ENCODE measurements around the gene SCN2A. TPM values are rescaled to one million over a fixed set of nuclear protein-coding genes. Genes with fewer than 3 reads are reported as not detected.
"Not testable (repeated sequence)": the region's sequence is repeated elsewhere in the genome, so short reads cannot be mapped to it uniquely, and the experiment has no call there.

The SCN2A gene
- total and polyA plus RNA-seq, 5 donors from 2014 or later: not detected

GRCh38 chr2:165260347-165260746 lies 21.1 kb downstream of the SCN2A start:
- not testable (repeated sequence) for H3K27ac Mint-ChIP-seq; ATAC-seq (ENCODE audit: low read depth in 2 of 2); H3K36me3 Mint-ChIP-seq; H3K27me3 Mint-ChIP-seq; H3K4me1 Mint-ChIP-seq; H3K4me3 ChIP-seq (ENCODE audit: low read depth, low read length); H3K4me1 ChIP-seq (ENCODE audit: control insufficient read depth, insufficient read depth, low read length, poor library complexity, severe bottlenecking); H3K9me3 Mint-ChIP-seq; H3K27ac ChIP-seq (ENCODE audit: insufficient read depth, low read length, poor library complexity, severe bottlenecking); H3K27me3 ChIP-seq (ENCODE audit: control insufficient read depth, insufficient read depth, low read length); H3K36me3 ChIP-seq (ENCODE audit: control insufficient read depth, insufficient read depth, low read length); DNase-seq; H3K9me3 ChIP-seq (ENCODE audit: control insufficient read depth in 2 of 2, low read length in 2 of 2); H3K4me3 Mint-ChIP-seq

- H3K9me3 ChIP-seq (ENCODE audit: control insufficient read depth in 2 of 2, low read length in 2 of 2): no peaks in the 10 kb centered on the region
- Mint-ChIP-seq H3K27ac (no peak overlapping the region), H3K36me3 (no peaks in the 10 kb centered on the region), H3K9me3 (no peaks in the 10 kb centered on the region), H3K4me3 (no peak overlapping the region), H3K4me1 (peaks cover 0 to 2% (median 0%) of the 10 kb centered on the region in 4 donors), H3K27me3 (no peaks in the 10 kb centered on the region)
- no peak overlapping the region for H3K27ac ChIP-seq (ENCODE audit: insufficient read depth, low read length, poor library complexity, severe bottlenecking)
- no peak for ATAC-seq (ENCODE audit: low read depth in 2 of 2)
- no peak overlapping the region for H3K4me3 ChIP-seq (ENCODE audit: low read depth, low read length)
- no peaks in the 10 kb centered on the region for H3K36me3 ChIP-seq (ENCODE audit: control insufficient read depth, insufficient read depth, low read length)
- no peaks in the 10 kb centered on the region for H3K4me1 ChIP-seq (ENCODE audit: control insufficient read depth, insufficient read depth, low read length, poor library complexity, severe bottlenecking)
- no peaks in the 10 kb centered on the region for H3K27me3 ChIP-seq (ENCODE audit: control insufficient read depth, insufficient read depth, low read length)
- DNase-seq: no peak
Measured at GRCh38 chr2:165268754-165269153, 29.5 kb downstream of the SCN2A start.

GRCh38 chr2:165273176-165273575 lies 34.0 kb downstream of the SCN2A start:
- Mint-ChIP-seq H3K27me3 (no peaks in the 10 kb centered on the region), H3K36me3 (no peaks in the 10 kb centered on the region), H3K27ac (no peak overlapping the region), H3K4me1 (peaks cover 0 to 9% (median 4%) of the 10 kb centered on the region in 4 donors), H3K9me3 (peaks cover 0 to 1% (median 0%) of the 10 kb centered on the region in 7 donors), H3K4me3 (no peak overlapping the region)
- DNase-seq (no peak), ATAC-seq (ENCODE audit: low read depth in 2 of 2) (no peak)
- H3K9me3 ChIP-seq (ENCODE audit: control insufficient read depth in 2 of 2, low read length in 2 of 2): no peaks in the 10 kb centered on the region
- H3K27me3 ChIP-seq (ENCODE audit: control insufficient read depth, insufficient read depth, low read length): no peaks in the 10 kb centered on the region
- H3K27ac ChIP-seq (ENCODE audit: insufficient read depth, low read length, poor library complexity, severe bottlenecking): no peak overlapping the region
- no peak overlapping the region for H3K4me3 ChIP-seq (ENCODE audit: low read depth, low read length)
- no peaks in the 10 kb centered on the region for H3K4me1 ChIP-seq (ENCODE audit: control insufficient read depth, insufficient read depth, low read length, poor library complexity, severe bottlenecking)
- H3K36me3 ChIP-seq (ENCODE audit: control insufficient read depth, insufficient read depth, low read length): no peaks in the 10 kb centered on the region

GRCh38 chr2:165274698-165275097 lies 35.5 kb downstream of the SCN2A start:
- H3K4me1 Mint-ChIP-seq: peaks cover 0 to 9% (median 5%) of the 10 kb centered on the region in 4 donors
- H3K9me3 Mint-ChIP-seq: peaks cover 0 to 1% (median 0%) of the 10 kb centered on the region in 7 donors
- ATAC-seq (ENCODE audit: low read depth in 2 of 2) (no peak), DNase-seq (no peak)
- no peak overlapping the region for H3K4me3 Mint-ChIP-seq
- H3K4me3 ChIP-seq (ENCODE audit: low read depth, low read length): no peak overlapping the region
- no peak overlapping the region for H3K27ac Mint-ChIP-seq
- no peaks in the 10 kb centered on the region for H3K36me3 ChIP-seq (ENCODE audit: control insufficient read depth, insufficient read depth, low read length)
- no peak overlapping the region for H3K27ac ChIP-seq (ENCODE audit: insufficient read depth, low read length, poor library complexity, severe bottlenecking)
- H3K27me3 Mint-ChIP-seq: no peaks in the 10 kb centered on the region
- no peaks in the 10 kb centered on the region for H3K4me1 ChIP-seq (ENCODE audit: control insufficient read depth, insufficient read depth, low read length, poor library complexity, severe bottlenecking)
- H3K27me3 ChIP-seq (ENCODE audit: control insufficient read depth, insufficient read depth, low read length): no peaks in the 10 kb centered on the region
- no peaks in the 10 kb centered on the region for H3K9me3 ChIP-seq (ENCODE audit: control insufficient read depth in 2 of 2, low read length in 2 of 2)
- H3K36me3 Mint-ChIP-seq: no peaks in the 10 kb centered on the region

- no peaks in the 10 kb centered on the region for H3K36me3 ChIP-seq (ENCODE audit: control insufficient read depth, insufficient read depth, low read length)
- no peaks in the 10 kb centered on the region for H3K36me3 Mint-ChIP-seq
- peaks cover 0 to 1% (median 0%) of the 10 kb centered on the region in 7 donors for H3K9me3 Mint-ChIP-seq
- no peaks in the 10 kb centered on the region for H3K27me3 Mint-ChIP-seq
- H3K4me1 ChIP-seq (ENCODE audit: control insufficient read depth, insufficient read depth, low read length, poor library complexity, severe bottlenecking): no peaks in the 10 kb centered on the region
- no peak for ATAC-seq (ENCODE audit: low read depth in 2 of 2)
- DNase-seq: no peak
- H3K4me3 Mint-ChIP-seq: no peak overlapping the region
- H3K4me3 ChIP-seq (ENCODE audit: low read depth, low read length): no peak overlapping the region
- H3K27me3 ChIP-seq (ENCODE audit: control insufficient read depth, insufficient read depth, low read length): no peaks in the 10 kb centered on the region
- H3K27ac Mint-ChIP-seq: no peak overlapping the region
- H3K9me3 ChIP-seq (ENCODE audit: control insufficient read depth in 2 of 2, low read length in 2 of 2): no peaks in the 10 kb centered on the region
- peaks cover 0 to 9% (median 5%) of the 10 kb centered on the region in 4 donors for H3K4me1 Mint-ChIP-seq
- no peak overlapping the region for H3K27ac ChIP-seq (ENCODE audit: insufficient read depth, low read length, poor library complexity, severe bottlenecking)
Measured at GRCh38 chr2:165275932-165276331, 36.7 kb downstream of the SCN2A start.

- Mint-ChIP-seq H3K4me1 (peaks cover 0 to 9% (median 5%) of the 10 kb centered on the region in 4 donors), H3K27ac (no peak overlapping the region), H3K4me3 (no peak overlapping the region), H3K9me3 (peaks cover 0 to 1% (median 0%) of the 10 kb centered on the region in 7 donors), H3K27me3 (no peaks in the 10 kb centered on the region), H3K36me3 (no peaks in the 10 kb centered on the region)
- ATAC-seq (ENCODE audit: low read depth in 2 of 2): no peak
- no peak overlapping the region for H3K27ac ChIP-seq (ENCODE audit: insufficient read depth, low read length, poor library complexity, severe bottlenecking)
- H3K4me3 ChIP-seq (ENCODE audit: low read depth, low read length): no peak overlapping the region
- no peaks in the 10 kb centered on the region for H3K36me3 ChIP-seq (ENCODE audit: control insufficient read depth, insufficient read depth, low read length)
- H3K4me1 ChIP-seq (ENCODE audit: control insufficient read depth, insufficient read depth, low read length, poor library complexity, severe bottlenecking): no peaks in the 10 kb centered on the region
- no peaks in the 10 kb centered on the region for H3K9me3 ChIP-seq (ENCODE audit: control insufficient read depth in 2 of 2, low read length in 2 of 2)
- no peaks in the 10 kb centered on the region for H3K27me3 ChIP-seq (ENCODE audit: control insufficient read depth, insufficient read depth, low read length)
- peak in 1 of 3 donors; percentile 11 for DNase-seq
Measured at GRCh38 chr2:165277295-165277694, 38.1 kb downstream of the SCN2A start.

- peaks cover 0 to 1% (median 0%) of the 10 kb centered on the region in 7 donors for H3K9me3 Mint-ChIP-seq
- no peaks in the 10 kb centered on the region for H3K36me3 Mint-ChIP-seq
- Histone ChIP-seq H3K27ac (ENCODE audit: insufficient read depth, low read length, poor library complexity, severe bottlenecking) (no peak overlapping the region), H3K9me3 (ENCODE audit: control insufficient read depth in 2 of 2, low read length in 2 of 2) (no peaks in the 10 kb centered on the region), H3K27me3 (ENCODE audit: control insufficient read depth, insufficient read depth, low read length) (no peaks in the 10 kb centered on the region), H3K4me1 (ENCODE audit: control insufficient read depth, insufficient read depth, low read length, poor library complexity, severe bottlenecking) (no peaks in the 10 kb centered on the region), H3K4me3 (ENCODE audit: low read depth, low read length) (no peak overlapping the region), H3K36me3 (ENCODE audit: control insufficient read depth, insufficient read depth, low read length) (no peaks in the 10 kb centered on the region)
- peak overlapping the region in 2 of 4 donors; percentile 23 to 32 for H3K4me3 Mint-ChIP-seq
- peaks cover 0 to 9% (median 5%) of the 10 kb centered on the region in 4 donors for H3K4me1 Mint-ChIP-seq
- no peak overlapping the region for H3K27ac Mint-ChIP-seq
- H3K27me3 Mint-ChIP-seq: no peaks in the 10 kb centered on the region
- peak in 1 of 3 donors; percentile 12 for DNase-seq
- ATAC-seq (ENCODE audit: low read depth in 2 of 2): no peak
Measured at GRCh38 chr2:165277860-165278656, 38.8 kb downstream of the SCN2A start.

- no peak overlapping the region for H3K27ac Mint-ChIP-seq
- no peak for ATAC-seq (ENCODE audit: low read depth in 2 of 2)
Measured at GRCh38 chr2:165280356-165280755, 41.1 kb downstream of the SCN2A start.

More at GRCh38 chr2:165280356-165280755, 41.1 kb downstream of the SCN2A start:
- H3K9me3 Mint-ChIP-seq: peaks cover 0 to 1% (median 0%) of the 10 kb centered on the region in 7 donors
- no peaks in the 10 kb centered on the region for H3K36me3 Mint-ChIP-seq
- H3K27me3 Mint-ChIP-seq: no peaks in the 10 kb centered on the region
- Histone ChIP-seq H3K9me3 (ENCODE audit: control insufficient read depth in 2 of 2, low read length in 2 of 2) (no peaks in the 10 kb centered on the region), H3K4me1 (ENCODE audit: control insufficient read depth, insufficient read depth, low read length, poor library complexity, severe bottlenecking) (no peaks in the 10 kb centered on the region), H3K4me3 (ENCODE audit: low read depth, low read length) (no peak overlapping the region), H3K36me3 (ENCODE audit: control insufficient read depth, insufficient read depth, low read length) (no peaks in the 10 kb centered on the region), H3K27me3 (ENCODE audit: control insufficient read depth, insufficient read depth, low read length) (no peaks in the 10 kb centered on the region), H3K27ac (ENCODE audit: insufficient read depth, low read length, poor library complexity, severe bottlenecking) (no peak overlapping the region)
- DNase-seq: no peak
- H3K4me3 Mint-ChIP-seq: no peak overlapping the region
- H3K4me1 Mint-ChIP-seq: peaks cover 0 to 9% (median 5%) of the 10 kb centered on the region in 4 donors
